HEK293T (cell line): ENCODE data around the gene RIOX2.

Source experiments
- BHLHE40 ChIP-seq: fragments of 450-650 bp; IDR thresholded peaks from 2 replicates; pipeline ENCODE4 v1.6.1; 2016; ENCODE audit warnings: mild to moderate bottlenecking, moderate library complexity, borderline replicate concordance
- CTBP1 ChIP-seq: fragments of 450-650 bp; IDR thresholded peaks from 2 replicates; pipeline ENCODE4 v1.6.1; 2016; ENCODE audit warnings: borderline replicate concordance
- ELF4 ChIP-seq: fragments of 450-650 bp; IDR thresholded peaks from 2 replicates; pipeline ENCODE4 v1.6.1; 2017; ENCODE audit warnings: antibody characterized with exemption
- FOXA1 ChIP-seq: fragments of 450-650 bp; IDR thresholded peaks from 2 replicates; pipeline ENCODE4 v1.6.1; 2016; ENCODE audit warnings: mild to moderate bottlenecking
- FOXK2 ChIP-seq: fragments of 450-650 bp; IDR thresholded peaks from 2 replicates; pipeline ENCODE4 v1.6.1; 2016; ENCODE audit warnings: mild to moderate bottlenecking
- L3MBTL2 ChIP-seq: fragments of 450-650 bp; conservative IDR thresholded peaks from 2 replicates; pipeline ENCODE4 v1.6.1; 2016; ENCODE audit warnings: mild to moderate bottlenecking
- NFRKB ChIP-seq: fragments of 450-650 bp; IDR thresholded peaks from 2 replicates; pipeline ENCODE4 v1.6.1; 2016; ENCODE audit warnings: mild to moderate bottlenecking, moderate library complexity
- SUZ12 ChIP-seq: fragments of 450-650 bp; IDR thresholded peaks from 2 replicates; pipeline ENCODE4 v1.6.1; 2016; ENCODE audit warnings: mild to moderate bottlenecking
- TARDBP ChIP-seq: fragments of 450-650 bp; IDR thresholded peaks from 2 replicates; pipeline ENCODE4 v1.6.1; 2016
- ZNF384 ChIP-seq: fragments of 450-650 bp; IDR thresholded peaks from 2 replicates; pipeline ENCODE4 v1.6.1; 2016

DNA sequence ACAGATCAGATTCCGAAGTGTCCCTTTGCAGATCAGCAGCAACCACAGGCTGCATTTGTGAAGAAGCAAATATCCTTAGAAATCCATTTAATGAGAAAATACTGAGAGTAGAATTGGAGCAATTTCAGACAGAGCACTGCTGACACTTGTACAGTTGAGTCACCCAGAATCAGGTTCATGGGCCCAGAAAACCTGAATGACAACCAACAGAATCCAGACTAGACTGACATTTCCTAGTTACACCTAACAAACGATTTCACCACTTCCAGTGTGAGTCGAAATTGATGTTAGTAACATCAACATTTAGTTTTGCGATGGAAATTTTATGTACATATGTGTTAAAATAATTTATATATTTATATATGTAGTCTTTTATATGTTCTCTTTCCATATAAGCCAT, 46.1 kb upstream of the RIOX2 start:
- TF ChIP-seq BHLHE40 = no peak
- no peak for TF ChIP-seq ELF4
- no peak for TF ChIP-seq ZNF384
- no peak for TF ChIP-seq FOXK2
- TF ChIP-seq NFRKB = no peak
- no peak for TF ChIP-seq TARDBP
- no peak for TF ChIP-seq L3MBTL2
- no peak for TF ChIP-seq FOXA1
- TF ChIP-seq CTBP1 = no peak
- no peak for TF ChIP-seq SUZ12
